GM10248 (cell line): ENCODE results near the gene LEFTY1.

Source experiments
- CTCF ChIA-PET: fragments of 300-600 bp; sonication (Branson Sonifier 250); formaldehyde crosslinking; extraction: SDS; loops from one replicate; lab custom pipeline; 2021; ENCODE audit warnings: antibody characterized with exemption; lab: Yijun Ruan, JAX
- POLR2A ChIA-PET: fragments of 350-650 bp; sonication (Branson Sonifier 250); formaldehyde crosslinking; extraction: SDS; loops from one replicate; lab custom pipeline; 2020; ENCODE audit warnings: antibody characterized with exemption; lab: Yijun Ruan, JAX
- DNase-seq: peaks from one replicate; pipeline ENCODE4 v3.0.0; 2012; ENCODE audit errors: extremely low spot score
- TF ChIP-seq, protein P1 (sequence below): IDR thresholded peaks from 2 replicates; pipeline ENCODE4 v1.5.1; 2012; ENCODE audit warnings: mild to moderate bottlenecking, low read depth; ENCODE audit errors: extremely low read depth, missing control alignments, control extremely low read depth

LEFTY1 gene

DNA sequence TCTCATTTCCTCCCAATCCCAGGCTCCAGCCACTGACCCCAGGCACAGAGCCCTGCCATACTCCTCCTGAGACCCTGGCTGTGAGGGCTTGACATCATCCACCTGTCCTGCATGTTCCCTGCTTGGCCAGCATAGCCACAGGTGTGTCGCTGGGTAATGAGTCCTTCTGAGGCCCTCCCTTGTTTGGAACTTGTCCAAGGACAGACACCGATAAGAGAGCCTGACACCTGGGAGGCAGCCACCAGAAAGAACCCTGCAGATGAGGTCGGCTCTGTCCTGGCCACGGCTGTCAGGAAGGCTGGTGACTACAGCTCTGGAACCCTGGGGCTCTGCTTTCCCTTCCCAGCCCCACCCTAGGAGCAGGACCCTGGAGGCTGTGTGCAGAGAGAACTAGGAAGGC, 41.3 kb downstream of the LEFTY1 start:
- CTCF ChIA-PET = interaction anchor here (0.9 kb wide), 1 partner anchor 35 kb away, joined by 4 read pairs; the partner anchor contains the start of gene TMEM63A
- POLR2A ChIA-PET = no interaction called here
- no peak for DNase-seq
- TF ChIP-seq, protein P1, sequence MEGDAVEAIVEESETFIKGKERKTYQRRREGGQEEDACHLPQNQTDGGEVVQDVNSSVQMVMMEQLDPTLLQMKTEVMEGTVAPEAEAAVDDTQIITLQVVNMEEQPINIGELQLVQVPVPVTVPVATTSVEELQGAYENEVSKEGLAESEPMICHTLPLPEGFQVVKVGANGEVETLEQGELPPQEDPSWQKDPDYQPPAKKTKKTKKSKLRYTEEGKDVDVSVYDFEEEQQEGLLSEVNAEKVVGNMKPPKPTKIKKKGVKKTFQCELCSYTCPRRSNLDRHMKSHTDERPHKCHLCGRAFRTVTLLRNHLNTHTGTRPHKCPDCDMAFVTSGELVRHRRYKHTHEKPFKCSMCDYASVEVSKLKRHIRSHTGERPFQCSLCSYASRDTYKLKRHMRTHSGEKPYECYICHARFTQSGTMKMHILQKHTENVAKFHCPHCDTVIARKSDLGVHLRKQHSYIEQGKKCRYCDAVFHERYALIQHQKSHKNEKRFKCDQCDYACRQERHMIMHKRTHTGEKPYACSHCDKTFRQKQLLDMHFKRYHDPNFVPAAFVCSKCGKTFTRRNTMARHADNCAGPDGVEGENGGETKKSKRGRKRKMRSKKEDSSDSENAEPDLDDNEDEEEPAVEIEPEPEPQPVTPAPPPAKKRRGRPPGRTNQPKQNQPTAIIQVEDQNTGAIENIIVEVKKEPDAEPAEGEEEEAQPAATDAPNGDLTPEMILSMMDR = no peak

DNA sequence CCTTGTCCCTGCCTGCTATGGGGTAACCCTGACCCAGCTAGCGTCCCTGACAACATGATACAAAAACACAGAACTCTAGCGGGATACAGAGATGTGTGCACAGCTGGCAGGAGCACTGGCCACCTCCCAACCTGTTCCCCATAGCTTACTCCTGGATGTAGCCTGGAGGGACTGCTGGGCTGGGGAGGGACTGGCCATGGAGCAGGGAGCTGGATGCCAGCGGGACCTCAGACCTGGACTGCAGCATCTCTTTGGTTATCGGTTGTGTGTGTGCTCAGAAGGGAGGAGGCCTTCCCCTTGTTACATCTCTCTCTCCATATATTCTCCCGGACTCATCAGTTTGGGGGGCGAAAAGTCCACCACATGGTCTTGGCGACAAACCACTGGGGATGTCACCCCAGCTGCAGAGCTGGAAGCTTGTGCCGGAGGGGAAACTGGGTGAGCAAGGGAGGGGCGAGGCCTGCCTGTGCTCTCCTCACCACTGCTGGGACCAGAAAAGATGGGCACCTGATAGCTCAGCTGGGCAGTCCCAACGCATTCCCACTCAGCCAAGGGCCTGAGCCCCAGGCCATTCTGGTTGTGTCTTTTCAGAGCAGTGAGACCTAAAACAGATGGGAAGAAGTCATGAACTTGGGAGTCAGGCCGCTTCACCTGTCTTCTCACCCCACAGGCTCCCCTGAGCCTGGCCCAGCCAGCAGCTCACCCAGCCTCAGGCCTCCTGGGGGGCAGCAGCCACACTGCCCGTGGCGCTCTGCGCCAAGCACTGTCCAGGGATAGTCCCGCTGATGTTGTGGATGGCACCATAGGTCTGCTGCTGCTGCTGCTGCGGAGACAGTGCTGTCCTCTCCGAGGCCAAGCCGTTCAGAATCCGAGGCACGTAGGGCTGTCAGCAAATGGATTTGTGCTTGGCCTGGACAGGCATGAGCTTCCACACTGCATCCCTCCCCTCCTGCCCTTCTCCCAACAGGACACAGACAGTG, 42.3 kb downstream of the LEFTY1 start:
- POLR2A ChIA-PET = interaction anchor here (0.5 kb wide), 1 partner anchor 403 kb away, joined by 4 read pairs; no protein-coding TSS in a partner anchor
- TF ChIP-seq, protein P1 = no peak
- no peak for DNase-seq
- CTCF ChIA-PET = interaction anchor here (1.3 to 1.9 kb wide), 2 partner anchors 8 to 13 kb away, joined by 3 to 4 read pairs; no protein-coding TSS in a partner anchor

DNA sequence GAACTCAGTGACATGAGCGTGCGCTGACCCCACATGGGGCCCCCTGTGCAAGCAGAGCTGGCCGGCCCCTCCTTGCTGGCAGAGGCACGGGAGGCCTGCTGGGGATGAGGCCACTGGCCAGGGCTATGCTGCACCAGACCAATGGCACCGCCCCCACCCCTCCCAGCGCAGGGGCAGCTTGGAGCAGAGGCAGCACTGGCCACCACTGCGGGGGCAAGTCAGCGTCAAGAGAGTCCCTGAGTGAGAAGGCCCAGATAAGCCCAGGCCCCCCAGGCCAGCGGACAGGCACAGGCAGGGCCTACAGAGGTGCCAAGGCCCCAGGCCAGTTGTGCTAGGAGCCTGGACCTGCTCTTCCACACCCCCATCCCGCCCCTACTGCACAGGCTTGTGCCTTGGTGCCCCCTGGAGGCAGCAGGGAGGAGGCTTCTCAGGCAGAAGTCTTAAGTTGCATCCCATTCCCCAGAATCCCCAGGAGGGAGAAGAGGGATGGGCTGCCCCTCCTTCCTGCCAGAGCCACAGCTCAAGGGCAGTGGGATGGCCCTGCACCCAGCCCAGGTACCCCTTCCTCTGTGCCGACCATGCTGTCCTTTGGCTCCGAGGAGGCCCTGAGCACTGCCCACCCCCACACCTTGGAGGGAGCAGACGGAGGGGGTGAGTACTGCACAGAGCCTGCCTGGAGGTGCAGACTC, 43.2 kb downstream of the LEFTY1 start:
- POLR2A ChIA-PET = no interaction called here
- TF ChIP-seq, protein P1 = peak; percentile 36
- CTCF ChIA-PET = interaction anchor here (1.1 to 1.9 kb wide), 4 partner anchors 9 to 371 kb away, joined by 3 to 4 read pairs (median 3); partner anchors contain the start of gene SRP9
- DNase-seq = peak; percentile 48

DNA sequence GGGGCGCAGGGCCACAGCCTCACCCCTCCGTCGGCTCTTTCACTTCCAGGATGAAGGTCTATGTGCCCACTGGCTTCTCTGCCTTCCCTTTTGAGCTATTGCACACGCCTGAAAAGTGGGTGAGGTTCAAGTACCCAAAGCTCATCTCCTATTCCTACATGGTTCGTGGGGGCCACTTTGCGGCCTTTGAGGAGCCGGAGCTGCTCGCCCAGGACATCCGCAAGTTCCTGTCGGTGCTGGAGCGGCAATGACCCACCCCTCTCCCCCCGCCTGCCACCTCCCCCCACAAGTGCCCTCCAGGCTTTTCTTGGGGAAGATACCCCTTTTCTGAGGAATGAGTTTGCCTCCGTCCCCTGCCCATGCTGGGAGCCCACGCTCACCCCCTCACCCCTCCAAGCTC, 43.8 kb downstream of the LEFTY1 start:
- TF ChIP-seq, protein P1 = no peak
- ChIA-PET CTCF (interaction anchor here (1.0 to 1.9 kb wide), 5 partner anchors 9 to 371 kb away, joined by 3 to 4 read pairs (median 3); partner anchors contain the start of gene SRP9), POLR2A (no interaction called here)
- no peak for DNase-seq

DNA sequence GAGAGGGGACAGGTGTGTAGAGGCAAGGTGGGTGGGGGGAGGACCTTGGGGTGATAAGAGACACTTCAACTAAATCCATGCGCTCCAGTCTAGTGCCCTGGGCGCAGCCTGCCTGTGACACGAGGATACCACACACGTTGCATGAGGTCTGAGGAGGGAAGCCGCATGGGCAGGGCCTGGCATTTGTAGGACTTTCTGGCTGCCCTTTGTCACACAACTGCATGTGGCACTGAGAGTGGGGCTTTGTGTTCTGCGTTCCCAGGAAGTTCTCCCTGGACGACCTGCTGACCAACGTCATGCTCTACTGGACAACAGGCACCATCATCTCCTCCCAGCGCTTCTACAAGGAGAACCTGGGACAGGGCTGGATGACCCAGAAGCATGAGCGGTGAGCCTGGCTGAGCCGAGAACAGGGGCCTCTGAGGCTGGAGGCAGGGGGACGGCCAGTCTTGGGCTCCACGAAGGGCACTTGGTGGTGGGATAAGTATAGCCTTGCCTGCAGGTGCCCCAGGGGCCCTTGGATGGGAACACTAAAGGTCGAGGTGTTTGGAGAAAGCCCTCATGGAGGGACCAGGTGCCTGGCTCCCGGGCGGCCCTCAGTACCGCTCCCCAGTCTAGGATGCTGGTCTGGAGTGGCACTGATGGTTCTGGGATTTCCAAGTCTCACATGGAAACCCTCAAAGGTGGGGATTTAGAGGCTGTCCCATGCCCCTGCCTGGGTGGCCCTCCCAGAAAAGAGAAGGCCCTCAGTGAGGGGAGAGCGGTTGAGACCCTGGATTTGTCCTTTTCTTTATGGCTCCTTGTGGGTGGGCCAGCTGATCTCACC, 44.5 kb downstream of the LEFTY1 start:
- POLR2A ChIA-PET = no interaction called here
- no peak for DNase-seq
- TF ChIP-seq, protein P1 = no peak
- CTCF ChIA-PET = interaction anchor here (1.0 to 1.9 kb wide), 5 partner anchors 12 to 370 kb away, joined by 3 to 4 read pairs (median 3); partner anchors contain the start of gene SRP9
